Type B pancreatic cell (in vitro differentiated cells): ENCODE results near the gene IDH3G. TPM values are rescaled to one million over a fixed set of nuclear protein-coding genes. Genes with fewer than 3 reads are reported as not detected.

ENCODE experiments used
- DNase-seq: peaks from one replicate; pipeline ENCODE4 v3.0.0; 2021; ENCODE audit warnings: mixed read lengths; ENCODE audit not compliant: unreplicated experiment; ENCODE audit errors: extremely low spot score
- H3K27ac Mint-ChIP-seq: 2 replicates; pipeline ENCODE4 v1.8.0; 2021; ENCODE audit warnings: mild to moderate bottlenecking, mixed read lengths
- H3K27me3 Mint-ChIP-seq: 2 replicates; pipeline ENCODE4 v1.8.0; 2021; ENCODE audit warnings: mixed read lengths
- H3K36me3 Mint-ChIP-seq: 2 replicates; pipeline ENCODE4 v1.8.0; 2021; ENCODE audit warnings: mixed read lengths
- H3K4me1 Mint-ChIP-seq: one replicate; pipeline ENCODE4 v1.8.0; 2021; ENCODE audit warnings: mixed read lengths; ENCODE audit not compliant: unreplicated experiment
- H3K4me3 Mint-ChIP-seq: 2 replicates; pipeline ENCODE4 v1.8.0; 2021; ENCODE audit warnings: mild to moderate bottlenecking, mixed read lengths
- H3K9me3 Mint-ChIP-seq: 2 replicates; pipeline ENCODE4 v1.8.0; 2021; ENCODE audit warnings: mixed read lengths
- CTCF ChIP-seq: fragments of 200-600 bp; sonication (generic); conservative IDR thresholded peaks from 2 replicates; pipeline ENCODE4 v1.5.0; 2021; ENCODE audit warnings: antibody characterized with exemption, mild to moderate bottlenecking
- total RNA-seq: library from RNA; stranded (reverse); gene quantifications from 2 replicates; pipeline ENCODE4 v1.2.1, GENCODE V29; 2021; ENCODE audit warnings: low replicate concordance

The IDH3G gene
- total RNA-seq, 1 donor from 2014 or later = 50.0 TPM

- no peaks in the 10 kb centered on the region for H3K27me3 Mint-ChIP-seq
- H3K4me3 Mint-ChIP-seq = no peak overlapping the region
- no peaks in the 10 kb centered on the region for H3K36me3 Mint-ChIP-seq
- no peaks in the 10 kb centered on the region for H3K9me3 Mint-ChIP-seq
- TF ChIP-seq CTCF = no peak
- H3K27ac Mint-ChIP-seq = no peak overlapping the region
- DNase-seq = no peak
- no peaks in the 10 kb centered on the region for H3K4me1 Mint-ChIP-seq
These were observed 28.8 kb downstream of the IDH3G start for GRCh38 chrX:153765138-153766079.

GRCh38 chrX:153764786-153765137 lies 29.4 kb downstream of the IDH3G start:
- DNase-seq = no peak
- no peak overlapping the region for H3K27ac Mint-ChIP-seq
- no peaks in the 10 kb centered on the region for H3K36me3 Mint-ChIP-seq
- H3K4me1 Mint-ChIP-seq = no peaks in the 10 kb centered on the region
- no peak for TF ChIP-seq CTCF
- H3K9me3 Mint-ChIP-seq = no peaks in the 10 kb centered on the region
- no peaks in the 10 kb centered on the region for H3K27me3 Mint-ChIP-seq
- H3K4me3 Mint-ChIP-seq = no peak overlapping the region

- Mint-ChIP-seq H3K36me3 (no peaks in the 10 kb centered on the region), H3K4me3 (no peak within 1 kb of the TSS), H3K27me3 (no peaks in the 10 kb centered on the region), H3K4me1 (no peaks in the 10 kb centered on the region), H3K9me3 (no peaks in the 10 kb centered on the region), H3K27ac (no peak within 1 kb of the TSS)
- DNase-seq = no peak
- peak; percentile 84 for TF ChIP-seq CTCF
These were observed 30.0 kb downstream of the IDH3G start, which contains the start of gene PLXNB3 for GRCh38 chrX:153763989-153764755. Gene PLXNB3 (plus strand): TSS chrX:153764249. CDS start chrX:153765536, 1,287 bp downstream.

- no peak for TF ChIP-seq CTCF
- H3K27me3 Mint-ChIP-seq = no peaks in the 10 kb centered on the region
- H3K9me3 Mint-ChIP-seq = no peaks in the 10 kb centered on the region
- no peak overlapping the region for H3K4me3 Mint-ChIP-seq
- no peaks in the 10 kb centered on the region for H3K4me1 Mint-ChIP-seq
- no peaks in the 10 kb centered on the region for H3K36me3 Mint-ChIP-seq
- H3K27ac Mint-ChIP-seq = no peak overlapping the region
- no peak for DNase-seq
These were observed 30.8 kb downstream of the IDH3G start for GRCh38 chrX:153763298-153763932.

GRCh38 chrX:153762626-153763173 lies 31.5 kb downstream of the IDH3G start:
- H3K36me3 Mint-ChIP-seq = no peaks in the 10 kb centered on the region
- H3K4me1 Mint-ChIP-seq = no peaks in the 10 kb centered on the region
- no peaks in the 10 kb centered on the region for H3K9me3 Mint-ChIP-seq

More at GRCh38 chrX:153762626-153763173, 31.5 kb downstream of the IDH3G start:
- no peak for DNase-seq
- peaks cover 2% of the 10 kb centered on the region for H3K27me3 Mint-ChIP-seq
- no peak overlapping the region for H3K4me3 Mint-ChIP-seq
- TF ChIP-seq CTCF = no peak
- H3K27ac Mint-ChIP-seq = no peak overlapping the region
